Brain microvascular endothelial cell (primary cell): ENCODE results near the gene CYFIP2.
"Not testable (repeated sequence)": the region's sequence is repeated elsewhere in the genome, so short reads cannot be mapped to it uniquely, and the experiment has no call there.

Experiments
- DNase-seq: peaks from one replicate; pipeline ENCODE4 v3.0.0-alpha.2; 2020
- H3K27ac ChIP-seq: fragments of 250-450 bp; sonication (Bioruptor Pico); 2 replicates; pipeline ENCODE4 v1.5.1; 2020; ENCODE audit warnings: mild to moderate bottlenecking, moderate library complexity
- H3K27me3 ChIP-seq: fragments of 250-450 bp; sonication (Bioruptor Pico); replicated peaks from 2 replicates; pipeline ENCODE4 v1.5.1; 2020; ENCODE audit warnings: mild to moderate bottlenecking
- H3K36me3 ChIP-seq: fragments of 250-450 bp; sonication (Bioruptor Pico); replicated peaks from 2 replicates; pipeline ENCODE4 v1.5.1; 2020; ENCODE audit warnings: mild to moderate bottlenecking
- H3K4me3 ChIP-seq: 2 replicates; pipeline ENCODE4 v1.5.1; 2011; ENCODE audit warnings: low read depth, mild to moderate bottlenecking, control low read depth, low read length, moderate library complexity
- in situ Hi-C: cut with HindIII; loops from 2 replicates; pipeline ENCODE4 v1.10.0; 2017; ENCODE audit warnings: low sequenced_read_pairs, low pct_ligation_motif_present
- TF ChIP-seq, protein P1 (sequence below): IDR thresholded peaks from 2 replicates; pipeline ENCODE4 v1.5.1; 2011; ENCODE audit warnings: low read depth, mild to moderate bottlenecking, moderate library complexity, low read length, control low read depth, inconsistent platforms; ENCODE audit errors: missing control alignments

CYFIP2 gene

DNA sequence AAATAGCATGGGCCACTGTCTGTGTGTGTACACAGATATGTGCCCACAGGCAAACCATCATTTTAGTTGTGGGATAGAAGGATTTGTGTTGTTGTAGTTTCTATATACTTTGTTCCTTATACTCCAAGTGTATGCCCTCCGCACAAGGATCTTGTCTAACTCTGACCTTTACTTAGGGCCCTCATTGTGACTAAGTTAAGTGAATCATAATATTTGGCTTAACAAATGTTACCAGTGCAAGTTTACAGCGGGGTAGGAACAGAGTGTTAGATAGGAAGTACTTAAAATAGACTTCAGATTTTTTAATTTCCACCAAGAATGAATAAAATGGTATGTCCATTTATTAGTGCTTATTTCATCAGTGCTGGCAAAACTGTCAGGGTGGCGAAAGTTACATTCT, 29.5 kb upstream of the CYFIP2 start:
- DNase-seq, result no peak
- Histone ChIP-seq H3K36me3 (no peaks in the 10 kb centered on the region), H3K27ac (no peak overlapping the region), H3K4me3 (no peak overlapping the region), H3K27me3 (no peaks in the 10 kb centered on the region)
- TF ChIP-seq, protein P1, sequence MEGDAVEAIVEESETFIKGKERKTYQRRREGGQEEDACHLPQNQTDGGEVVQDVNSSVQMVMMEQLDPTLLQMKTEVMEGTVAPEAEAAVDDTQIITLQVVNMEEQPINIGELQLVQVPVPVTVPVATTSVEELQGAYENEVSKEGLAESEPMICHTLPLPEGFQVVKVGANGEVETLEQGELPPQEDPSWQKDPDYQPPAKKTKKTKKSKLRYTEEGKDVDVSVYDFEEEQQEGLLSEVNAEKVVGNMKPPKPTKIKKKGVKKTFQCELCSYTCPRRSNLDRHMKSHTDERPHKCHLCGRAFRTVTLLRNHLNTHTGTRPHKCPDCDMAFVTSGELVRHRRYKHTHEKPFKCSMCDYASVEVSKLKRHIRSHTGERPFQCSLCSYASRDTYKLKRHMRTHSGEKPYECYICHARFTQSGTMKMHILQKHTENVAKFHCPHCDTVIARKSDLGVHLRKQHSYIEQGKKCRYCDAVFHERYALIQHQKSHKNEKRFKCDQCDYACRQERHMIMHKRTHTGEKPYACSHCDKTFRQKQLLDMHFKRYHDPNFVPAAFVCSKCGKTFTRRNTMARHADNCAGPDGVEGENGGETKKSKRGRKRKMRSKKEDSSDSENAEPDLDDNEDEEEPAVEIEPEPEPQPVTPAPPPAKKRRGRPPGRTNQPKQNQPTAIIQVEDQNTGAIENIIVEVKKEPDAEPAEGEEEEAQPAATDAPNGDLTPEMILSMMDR, result no peak
- in situ Hi-C loops, result no loop called here

DNA sequence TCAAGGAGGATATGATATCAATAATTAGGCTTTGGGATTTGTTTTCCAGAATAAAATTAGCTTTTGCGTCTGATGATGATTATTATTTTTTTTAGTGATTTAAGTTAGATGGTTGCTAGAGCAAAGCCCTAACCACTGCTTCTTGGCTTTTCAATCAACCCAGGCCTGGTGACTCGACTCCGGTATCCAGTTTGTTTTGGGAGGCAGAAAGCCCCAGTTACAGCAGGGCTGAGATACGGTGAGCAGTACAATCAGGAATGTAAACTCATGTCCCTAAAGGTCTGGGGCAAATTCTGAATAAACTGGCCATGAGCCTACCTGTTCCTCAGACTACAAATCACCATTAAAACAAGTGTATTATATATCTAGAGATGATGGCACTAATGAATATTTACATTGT, 24.4 kb upstream of the CYFIP2 start:
- H3K4me3 ChIP-seq, result no peak overlapping the region
- DNase-seq, result no peak
- TF ChIP-seq, protein P1, result no peak
- no peaks in the 10 kb centered on the region for H3K36me3 ChIP-seq
- in situ Hi-C loops, result no loop called here
- H3K27ac ChIP-seq, result no peak overlapping the region
- no peaks in the 10 kb centered on the region for H3K27me3 ChIP-seq

DNA sequence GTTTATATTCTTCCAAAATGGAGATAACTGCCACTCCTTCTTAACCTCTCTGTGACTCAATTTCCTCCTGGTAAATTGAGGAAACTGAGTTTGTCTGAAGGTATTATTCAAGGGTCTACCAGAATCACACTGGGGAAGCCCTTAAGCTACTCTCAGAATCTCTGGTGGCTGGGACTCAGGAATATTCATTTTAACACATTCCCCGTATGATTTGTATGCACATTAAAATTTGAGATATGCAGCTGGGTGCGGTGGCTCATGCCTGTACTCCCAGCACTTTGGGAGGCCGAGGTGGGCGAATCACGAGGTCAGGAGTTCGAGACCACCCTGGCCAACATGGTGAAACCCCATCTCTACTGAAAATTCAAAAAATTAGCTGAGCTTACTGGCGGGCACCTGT, 21.2 kb upstream of the CYFIP2 start:
- in situ Hi-C loops, result not testable (repeated sequence)

DNA sequence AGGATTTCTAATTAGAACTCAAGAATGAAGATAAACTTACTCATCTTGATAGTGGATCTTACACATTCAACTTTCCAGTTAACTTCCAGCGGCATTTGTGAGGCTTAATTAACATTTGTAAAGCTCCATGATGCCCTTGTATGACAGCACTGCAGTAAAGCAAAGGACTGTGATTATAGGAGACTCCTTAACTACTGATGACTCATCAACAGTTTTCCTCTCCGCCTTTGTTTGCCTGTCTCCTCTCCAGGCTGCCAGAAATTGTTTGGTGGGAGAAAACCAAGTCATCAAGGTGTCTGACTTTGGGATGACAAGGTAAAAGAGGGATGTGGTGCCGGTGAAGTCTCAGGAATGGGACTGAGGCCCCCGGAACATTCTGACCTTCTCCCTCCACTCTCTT, 20.4 kb upstream of the CYFIP2 start:
- H3K36me3 ChIP-seq, result no peaks in the 10 kb centered on the region
- H3K27ac ChIP-seq, result no peak overlapping the region
- H3K4me3 ChIP-seq, result no peak overlapping the region
- no peak for DNase-seq
- no peaks in the 10 kb centered on the region for H3K27me3 ChIP-seq
- TF ChIP-seq, protein P1, result no peak
- in situ Hi-C loops, result no loop called here

More for the DNA sequence above, 21.2 kb upstream of the CYFIP2 start:
- DNase-seq, H3K27me3 ChIP-seq, H3K36me3 ChIP-seq, H3K27ac ChIP-seq, H3K4me3 ChIP-seq: not testable (repeated sequence)

DNA sequence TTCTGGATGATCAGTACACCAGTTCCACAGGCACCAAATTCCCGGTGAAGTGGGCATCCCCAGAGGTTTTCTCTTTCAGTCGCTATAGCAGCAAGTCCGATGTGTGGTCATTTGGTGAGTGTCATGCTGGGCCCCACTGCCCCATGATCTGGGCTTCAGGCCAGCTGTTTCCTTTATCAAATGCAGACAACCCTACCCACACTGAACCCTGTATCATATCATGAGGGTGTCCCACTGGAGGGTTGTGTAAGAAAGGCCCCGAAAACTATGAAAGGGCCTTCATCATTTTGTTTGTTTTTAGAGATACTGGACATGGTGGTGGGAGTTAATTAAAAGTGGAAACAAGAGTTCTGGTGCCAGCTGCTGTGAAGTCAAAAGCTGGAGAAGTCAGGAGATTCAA, 20.0 kb upstream of the CYFIP2 start:
- in situ Hi-C loops, result no loop called here
- DNase-seq, result no peak

DNA sequence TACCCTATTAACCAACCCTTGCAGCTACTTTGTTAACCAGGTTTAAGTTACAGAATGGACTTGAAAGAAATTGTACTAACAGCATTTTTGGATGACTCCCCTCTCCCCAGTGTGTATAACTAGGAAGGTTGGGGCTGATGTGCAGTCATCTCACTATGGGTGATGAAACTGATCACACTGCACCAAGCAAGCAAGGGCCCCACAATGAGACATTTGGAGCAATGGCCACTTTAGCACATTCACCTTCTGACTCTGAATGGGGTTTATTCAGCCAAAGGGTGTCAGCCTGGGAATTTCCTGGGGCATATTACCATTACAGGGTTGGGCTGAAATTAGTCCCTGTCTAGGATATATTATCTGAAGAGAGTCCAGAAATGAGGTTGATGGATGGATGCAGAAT, 18.7 kb upstream of the CYFIP2 start:
- Histone ChIP-seq H3K36me3 (no peaks in the 10 kb centered on the region), H3K4me3 (no peak overlapping the region), H3K27me3 (no peaks in the 10 kb centered on the region), H3K27ac (no peak overlapping the region)
- in situ Hi-C loops, result no loop called here
- TF ChIP-seq, protein P1, result no peak
- DNase-seq, result no peak

More for the DNA sequence above, 20.0 kb upstream of the CYFIP2 start:
- Histone ChIP-seq H3K4me3 (no peak overlapping the region), H3K27ac (no peak overlapping the region), H3K27me3 (no peaks in the 10 kb centered on the region), H3K36me3 (no peaks in the 10 kb centered on the region)
- TF ChIP-seq, protein P1, result no peak
